GM18508 (cell line): Measurements from ENCODE around the gene SDF2L1.
"Not testable (repeated sequence)": the region's sequence is repeated elsewhere in the genome, so short reads cannot be mapped to it uniquely, and the experiment has no call there.

ENCODE experiments used
- ATAC-seq: cut with Tn5 transposase; IDR thresholded peaks from one replicate; pipeline ENCODE4 v1.9.1; 2021; ENCODE audit warnings: moderate number of reproducible peaks; ENCODE audit not compliant: insufficient read depth, unreplicated experiment

SDF2L1 gene

GRCh38 chr22:21659864-21660525 is 17.9 kb downstream of the SDF2L1 start:
- ATAC-seq: no peak

- no peak for ATAC-seq
Measured at GRCh38 chr22:21660904-21661303, 18.8 kb downstream of the SDF2L1 start.

DNA sequence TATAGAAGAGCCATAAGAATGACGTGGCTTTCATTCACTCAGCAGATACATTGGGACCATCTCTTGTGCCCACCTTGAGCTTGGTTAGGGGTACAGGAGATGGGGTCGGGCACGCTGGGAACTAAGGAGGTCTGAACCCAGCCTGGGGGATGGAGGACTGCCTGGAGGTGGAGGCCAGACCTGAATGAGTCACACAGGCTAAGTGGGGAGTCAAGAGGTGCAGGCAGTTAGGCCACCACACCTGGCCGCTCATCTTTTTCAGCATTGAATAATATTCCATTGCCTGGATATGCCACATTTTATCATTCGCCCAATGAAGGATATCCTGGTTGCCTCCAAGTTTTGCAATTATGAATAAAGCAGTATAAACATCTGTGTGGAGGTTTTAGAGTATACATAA is 19.9 kb downstream of the SDF2L1 start:
- ATAC-seq: no peak

DNA sequence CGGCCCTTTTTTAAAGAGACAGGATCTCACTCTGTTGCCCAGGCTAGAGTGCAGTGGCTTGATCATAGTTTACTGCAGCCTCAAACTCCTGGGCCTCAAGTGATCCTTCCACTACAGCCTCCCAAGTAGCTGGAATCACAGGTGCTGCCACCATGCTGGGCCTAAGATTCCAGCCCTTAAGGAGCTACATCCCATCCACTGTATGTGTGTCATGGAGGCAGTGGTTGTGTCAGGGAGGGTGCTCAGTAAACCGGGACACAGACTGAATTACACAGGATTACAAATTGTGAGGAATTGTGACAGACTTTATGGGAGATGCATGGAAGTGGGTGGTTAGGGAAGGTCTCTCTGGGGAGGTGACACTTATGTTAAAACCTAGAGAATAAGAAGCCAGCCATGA is 21.6 kb downstream of the SDF2L1 start:
- no peak for ATAC-seq

GRCh38 chr22:21665047-21665851 is 23.1 kb downstream of the SDF2L1 start:
- ATAC-seq: no peak

DNA sequence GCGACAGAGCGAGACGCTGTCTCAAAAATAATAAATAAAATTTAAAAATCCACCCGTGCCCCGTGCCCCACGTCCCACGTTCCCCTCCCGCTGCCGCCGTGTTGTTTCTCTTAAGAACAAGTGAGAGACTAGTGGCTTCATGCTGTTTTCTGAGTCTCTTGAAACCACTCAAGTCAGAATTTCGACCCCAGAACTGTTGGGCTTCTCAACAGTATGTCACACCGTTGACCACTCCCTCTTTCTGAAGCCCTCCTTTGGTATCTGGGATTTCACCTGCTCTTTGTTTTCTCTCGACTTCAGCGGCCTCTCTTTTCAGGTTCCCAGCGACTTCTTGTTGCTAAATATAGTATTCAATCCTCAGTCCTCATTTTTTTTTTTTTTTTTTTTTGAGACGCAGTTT is 24.7 kb downstream of the SDF2L1 start:
- no peak for ATAC-seq

DNA sequence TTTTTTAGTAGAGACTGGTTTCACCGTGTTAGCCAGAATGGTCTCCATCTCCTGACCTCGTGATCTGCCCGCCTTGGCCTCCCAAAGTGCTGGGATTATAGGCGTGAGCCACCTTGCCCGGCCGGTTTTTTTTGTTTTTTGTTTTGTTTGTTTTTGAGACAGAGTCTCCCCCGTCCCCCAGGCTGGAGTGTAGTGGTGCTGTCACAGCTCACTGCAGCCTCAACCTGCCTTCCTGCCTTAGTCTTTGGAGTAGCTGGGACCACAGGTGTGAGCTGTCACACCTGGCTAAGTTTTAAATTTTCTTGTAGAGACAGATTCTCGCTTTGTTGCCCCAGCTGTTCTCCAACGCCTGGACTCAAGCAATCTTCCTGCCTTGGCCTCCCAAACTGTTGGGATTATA is 26.9 kb downstream of the SDF2L1 start:
- no peak for ATAC-seq

DNA sequence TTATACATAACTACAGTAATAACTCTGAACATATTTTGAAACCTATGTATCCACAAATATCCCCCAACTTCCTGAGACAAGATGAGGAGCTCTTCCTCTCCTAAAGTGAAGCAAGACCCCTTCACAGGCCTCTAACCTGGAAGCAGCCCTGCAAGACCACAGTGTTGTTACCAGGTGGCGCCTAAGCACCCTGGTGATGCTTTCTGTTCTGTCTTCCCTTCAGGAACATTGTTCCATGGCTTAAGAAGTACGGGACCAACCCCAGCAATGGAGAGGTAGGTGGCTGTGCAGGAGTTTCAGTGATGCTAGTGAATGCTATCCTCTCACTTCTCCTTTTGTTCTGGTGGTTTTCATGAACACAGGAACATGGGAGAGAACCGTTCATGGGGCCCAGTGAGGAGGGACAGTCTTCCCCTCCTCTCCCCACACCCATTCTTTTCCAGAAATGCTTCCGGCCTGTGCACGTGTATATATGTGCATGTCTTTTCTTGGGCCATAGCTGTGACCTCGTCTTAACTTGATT is 30.1 kb downstream of the SDF2L1 start:
- no peak for ATAC-seq

GRCh38 chr22:21673534-21674321 is 31.6 kb downstream of the SDF2L1 start:
- no peak for ATAC-seq

GRCh38 chr22:21674638-21675245 is 32.6 kb downstream of the SDF2L1 start:
- no peak for ATAC-seq

GRCh38 chr22:21677606-21678443 is 35.7 kb downstream of the SDF2L1 start:
- ATAC-seq: no peak

DNA sequence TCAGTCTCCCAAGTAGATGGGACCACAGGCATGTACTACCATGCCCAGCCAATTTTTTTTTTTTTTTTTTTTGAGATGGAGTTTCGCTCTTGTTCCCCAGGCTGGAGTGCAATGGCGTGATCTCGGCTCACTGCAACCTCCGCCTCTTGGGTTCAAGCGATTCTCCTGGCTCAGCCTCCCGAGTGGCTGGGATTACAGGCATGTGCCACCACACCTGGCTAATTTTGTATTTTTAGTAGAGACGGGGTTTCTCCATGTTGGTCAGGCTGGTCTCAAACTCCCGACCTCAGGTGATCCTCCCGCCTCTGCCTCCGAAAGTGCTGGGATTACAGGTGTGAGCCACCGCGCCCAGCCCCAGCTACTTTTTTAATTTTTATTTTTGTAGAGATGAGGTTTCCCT is 36.7 kb downstream of the SDF2L1 start:
- ATAC-seq: not testable (repeated sequence)

GRCh38 chr22:21679383-21679782 is 37.3 kb downstream of the SDF2L1 start:
- ATAC-seq: no peak

DNA sequence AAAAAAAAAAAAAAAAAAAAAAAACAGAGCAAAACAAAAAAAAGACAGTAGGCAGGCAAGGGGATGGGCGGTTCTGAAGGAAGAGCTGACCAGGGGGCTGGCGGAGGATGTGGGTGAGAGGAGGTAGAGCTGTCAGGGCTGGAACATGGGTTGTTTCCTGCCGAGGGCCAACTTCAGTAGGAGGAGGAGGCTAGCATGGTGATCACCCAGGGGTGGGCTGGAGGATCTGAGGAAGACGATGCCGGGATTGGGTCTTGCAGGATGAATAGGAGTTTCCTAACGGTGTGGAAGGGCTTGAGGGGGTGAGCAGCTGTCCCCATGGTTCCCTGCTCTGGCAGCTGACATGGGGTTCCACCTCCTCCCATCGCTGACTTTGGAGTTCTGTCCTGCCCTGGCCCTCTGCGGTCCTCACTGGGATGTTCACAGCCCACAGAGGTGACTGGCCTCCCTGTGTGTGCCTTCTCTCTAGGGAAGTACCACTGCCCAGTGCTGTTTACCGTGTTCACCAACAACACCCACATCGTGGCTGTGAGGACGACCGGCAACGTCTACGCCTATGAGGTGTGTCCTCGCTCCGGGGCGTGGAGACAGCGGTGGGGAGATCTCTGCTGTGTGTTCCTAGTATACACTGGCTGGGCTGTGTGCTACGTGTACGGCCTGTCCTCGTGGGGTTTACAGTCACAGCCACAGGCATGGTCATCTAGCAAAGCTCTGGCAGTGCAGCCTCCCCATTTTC is 38.9 kb downstream of the SDF2L1 start:
- ATAC-seq: no peak

DNA sequence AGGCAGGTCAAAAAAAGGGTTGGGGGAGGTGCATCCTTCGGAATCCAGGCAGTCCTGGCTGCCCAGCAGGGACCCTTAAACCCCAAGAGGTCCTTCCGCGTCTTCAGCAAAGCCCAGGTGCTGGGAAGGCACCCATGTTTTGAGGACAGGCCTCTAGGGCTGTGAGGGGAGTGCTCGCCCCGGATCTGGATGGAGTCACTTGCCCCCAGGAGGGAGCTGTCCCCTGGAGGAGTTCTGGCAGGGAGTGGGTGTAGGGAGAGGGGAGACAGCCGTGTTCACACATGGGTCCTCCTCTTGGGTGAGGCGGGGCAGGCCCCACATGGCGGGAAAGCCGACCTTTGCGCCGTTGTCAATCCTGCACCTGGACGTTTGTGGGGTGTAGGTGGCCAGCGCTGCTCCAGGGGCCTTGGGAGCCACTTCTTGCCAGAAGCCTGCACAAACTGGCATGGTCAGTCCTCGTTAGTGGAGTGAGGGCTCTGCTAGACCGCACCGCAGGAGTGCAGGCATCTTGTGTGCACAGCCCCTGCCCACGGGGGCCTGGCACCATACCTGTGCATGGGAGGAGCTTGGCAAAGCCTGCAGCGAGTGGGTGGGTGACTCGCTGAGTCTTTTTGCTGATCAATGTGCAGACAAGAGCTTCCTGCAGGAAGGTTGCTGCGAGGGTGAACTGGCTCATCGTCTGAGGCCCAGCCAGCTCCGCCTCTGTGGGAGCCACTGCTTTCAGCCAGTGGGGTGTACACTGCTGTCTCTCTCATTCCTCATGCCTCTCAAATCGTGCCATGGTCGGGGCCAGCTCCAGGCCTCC is 39.7 kb downstream of the SDF2L1 start:
- ATAC-seq: no peak

DNA sequence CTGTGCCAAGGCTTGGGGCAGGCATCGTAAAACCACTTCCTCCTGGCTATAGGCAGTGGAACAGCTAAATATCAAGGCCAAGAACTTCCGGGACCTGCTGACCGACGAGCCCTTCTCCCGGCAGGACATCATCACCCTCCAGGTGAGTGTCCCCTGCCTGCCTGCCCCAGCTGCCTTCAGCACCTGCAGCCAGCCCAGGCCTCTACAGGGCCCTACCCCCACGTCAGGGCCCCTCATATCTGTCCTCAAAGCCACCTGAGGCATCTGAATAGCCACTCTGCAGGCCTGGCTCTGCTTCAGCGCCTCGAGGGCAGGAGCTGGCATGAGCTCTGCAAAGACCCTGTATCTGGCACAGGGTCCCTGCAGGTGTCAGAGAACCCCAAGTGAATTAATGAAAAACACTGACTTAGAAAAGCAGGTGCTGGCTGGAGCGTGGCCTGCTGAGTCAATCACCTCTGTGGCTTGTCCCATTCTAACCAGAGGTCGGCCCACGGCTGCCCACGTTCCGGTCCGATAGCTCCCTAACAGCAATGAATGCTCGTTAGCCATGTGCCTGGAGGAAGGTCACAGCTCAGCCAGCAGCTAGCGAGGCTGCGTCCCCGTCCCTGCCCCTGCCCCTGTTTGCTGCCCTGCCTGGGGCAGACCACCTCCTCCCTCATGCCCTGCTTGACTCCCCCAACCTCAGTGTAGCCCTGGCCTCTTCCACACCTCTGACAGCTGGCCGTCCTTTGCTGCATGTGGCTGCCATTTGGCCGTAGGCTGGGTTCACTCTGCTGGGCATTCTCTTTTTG is 40.5 kb downstream of the SDF2L1 start:
- no peak for ATAC-seq

- no peak for ATAC-seq
Measured at GRCh38 chr22:21683401-21683811, 41.3 kb downstream of the SDF2L1 start.
